CD14-positive monocyte (primary cell): ENCODE data around the gene THAP3. TPM values are rescaled to one million over a fixed set of nuclear protein-coding genes. Genes with fewer than 3 reads are reported as not detected.

Experiments
- DNase-seq, 3 donors: peaks; one replicate each; pipeline ENCODE4 v3.0.0-alpha.2; 2011 to 2022
- H2AFZ ChIP-seq: 2 replicates; pipeline ENCODE4 v1.6.0; 2012; ENCODE audit warnings: mild to moderate bottlenecking, low read depth, low read length, inconsistent platforms; ENCODE audit not compliant: insufficient read depth, poor library complexity, severe bottlenecking
- H3K27ac ChIP-seq, 2 donors: 1 replicate in 1 of 2; 2 replicates in 1 of 2; pipeline ENCODE4 v1.5.1; 2012 to 2013; ENCODE audit warnings: low read length in 2 of 2, control low read depth in 1 of 2, inconsistent platforms in 1 of 2, low read depth in 1 of 2, mild to moderate bottlenecking in 1 of 2
- H3K27me3 ChIP-seq, 2 donors: one replicate each; pipeline versions ENCODE4 v1.6.0 to v1.6.1; 2011 to 2013; ENCODE audit warnings: low read length in 2 of 2; ENCODE audit not compliant: control insufficient read depth in 2 of 2, insufficient read depth in 2 of 2
- H3K36me3 ChIP-seq, 2 donors: replicated peaks in 1 of 2; 1 replicate in 1 of 2; 2 replicates in 1 of 2; pipeline versions ENCODE4 v1.5.1 to v1.6.1; 2012 to 2013; ENCODE audit warnings: low read length in 2 of 2, control low read depth in 1 of 2, inconsistent platforms in 1 of 2, mild to moderate bottlenecking in 1 of 2; ENCODE audit not compliant: insufficient read depth in 2 of 2, control insufficient read depth in 1 of 2
- H3K4me1 ChIP-seq, 2 donors: 1 replicate in 1 of 2; 2 replicates in 1 of 2; pipeline versions ENCODE4 v1.5.1 to v1.6.1; 2012 to 2013; ENCODE audit warnings: low read length in 2 of 2, control low read depth in 1 of 2, inconsistent platforms in 1 of 2, mild to moderate bottlenecking in 1 of 2, moderate library complexity in 1 of 2; ENCODE audit not compliant: insufficient read depth in 2 of 2, control insufficient read depth in 1 of 2
- H3K4me2 ChIP-seq: replicated peaks from 2 replicates; pipeline ENCODE3; 2012; ENCODE audit warnings: low read length, moderate library complexity, mild to moderate bottlenecking; ENCODE audit not compliant: poor library complexity, severe bottlenecking; ENCODE audit errors: extremely low read depth
- H3K4me3 ChIP-seq, 3 experiments: fragments of 200-600 bp in 1 of 3; sonication (generic) in 1 of 3; replicated peaks in 1 of 3; 1 replicate in 2 of 3; 2 replicates in 1 of 3; pipeline ENCODE4 v1.5.1; 2011 to 2013; ENCODE audit warnings: low read length in 3 of 3, mild to moderate bottlenecking in 3 of 3, control low read depth in 2 of 3, low read depth in 2 of 3, inconsistent platforms in 1 of 3, moderate library complexity in 1 of 3
- H3K79me2 ChIP-seq: 2 replicates; pipeline ENCODE4 v1.6.0; 2012; ENCODE audit warnings: mild to moderate bottlenecking, control low read depth, inconsistent platforms, low read length, moderate library complexity; ENCODE audit not compliant: insufficient read depth
- H3K9ac ChIP-seq: 2 replicates; pipeline ENCODE4 v1.6.0; 2017; ENCODE audit warnings: low read length, mild to moderate bottlenecking; ENCODE audit not compliant: insufficient read depth, poor library complexity, severe bottlenecking
- H3K9me3 ChIP-seq, 2 donors: replicated peaks in 1 of 2; 1 replicate in 1 of 2; 2 replicates in 1 of 2; pipeline versions ENCODE4 v1.5.1 to v1.6.1; 2012 to 2013; ENCODE audit warnings: low read length in 2 of 2, control low read depth in 1 of 2; ENCODE audit not compliant: control insufficient read depth in 1 of 2, insufficient read depth in 1 of 2
- H4K20me1 ChIP-seq: 2 replicates; pipeline ENCODE4 v1.6.0; 2012; ENCODE audit warnings: mild to moderate bottlenecking, low read length, control low read depth, moderate library complexity; ENCODE audit not compliant: insufficient read depth
- H3K27ac Mint-ChIP-seq, 7 donors: one replicate each; pipeline ENCODE4 v1.8.0; 2020; ENCODE audit warnings: mild to moderate bottlenecking in 7 of 7, mixed read lengths in 7 of 7, moderate library complexity in 6 of 7, inconsistent platforms in 2 of 7
- H3K27me3 Mint-ChIP-seq, 3 donors: one replicate each; pipeline ENCODE4 v1.8.0; 2021 to 2022; ENCODE audit warnings: low read depth in 3 of 3, mild to moderate bottlenecking in 3 of 3, mixed read lengths in 3 of 3, moderate library complexity in 3 of 3, inconsistent platforms in 1 of 3
- H3K36me3 Mint-ChIP-seq, 2 donors: one replicate each; pipeline ENCODE4 v1.8.0; 2020; ENCODE audit warnings: mixed read lengths in 2 of 2, inconsistent platforms in 1 of 2, mild to moderate bottlenecking in 1 of 2
- H3K4me1 Mint-ChIP-seq: one replicate; pipeline ENCODE4 v1.8.0; 2020; ENCODE audit warnings: mild to moderate bottlenecking, mixed read lengths
- H3K4me3 Mint-ChIP-seq, 2 donors: one replicate each; pipeline ENCODE4 v1.8.0; 2020; ENCODE audit warnings: mild to moderate bottlenecking in 2 of 2, mixed read lengths in 2 of 2, moderate library complexity in 1 of 2
- H3K9me3 Mint-ChIP-seq, 7 donors: one replicate each; pipeline ENCODE4 v1.8.0; 2020 to 2022; ENCODE audit warnings: mixed read lengths in 7 of 7, mild to moderate bottlenecking in 6 of 7, moderate library complexity in 6 of 7, inconsistent platforms in 2 of 7
- WGBS: methylation state at CpG from one replicate; pipeline ENCODE4 v1.1.5; 2013; ENCODE audit warnings: missing lambda C conversion rate; ENCODE audit not compliant: insufficient coverage; 5-methylcytosine and 5-hydroxymethylcytosine counted together
- intact Hi-C, 2 donors: fragments of 100-400 bp; cut with micrococcal nuclease; formaldehyde crosslinking; loops; one replicate each; pipeline versions ENCODE4 v1.15.0 to v1.15.1; 2023
- polyA plus RNA-seq, 3 donors: library from polyadenylated mRNA; depleted of rRNA in 1 of 3; unstranded in 2 of 3; stranded (reverse) in 1 of 3; fragments of 300-500 nt in 2 of 3; fragments of >200 nt in 1 of 3; fragmentation: Illumina TruSeq in 2 of 3; gene quantifications; 1 replicate in 2 of 3; 2 replicates in 1 of 3; pipeline ENCODE4 v1.2.3, GENCODE V29; 2012 to 2021
- TF ChIP-seq, protein P1 (sequence below): fragments of 200-600 bp; IDR thresholded peaks from one replicate; pipeline ENCODE4 v1.8.0; 2022; ENCODE audit warnings: antibody characterized with exemption, mild to moderate bottlenecking

THAP3 gene
- polyA plus RNA-seq, 3 donors = 10.3 to 12.8 (median 10.3) TPM

- Histone ChIP-seq H3K79me2 (no peaks in the 10 kb centered on the region), H3K4me3 (no peak overlapping the region), H2AFZ (no peak overlapping the region), H4K20me1 (no peaks in the 10 kb centered on the region), H3K27me3 (no peaks in the 10 kb centered on the region), H3K9ac (no peak overlapping the region), H3K36me3 (peaks cover 42 to 67% of the 10 kb centered on the region in 2 donors), H3K4me2 (no peak overlapping the region), H3K9me3 (no peaks in the 10 kb centered on the region), H3K4me1 (no peaks in the 10 kb centered on the region), H3K27ac (no peak overlapping the region)
- Mint-ChIP-seq H3K4me3 (no peak overlapping the region), H3K27me3 (no peaks in the 10 kb centered on the region), H3K4me1 (no peaks in the 10 kb centered on the region), H3K36me3 (peaks cover 53 to 80% of the 10 kb centered on the region in 2 donors), H3K9me3 (no peaks in the 10 kb centered on the region), H3K27ac (no peak overlapping the region)
- TF ChIP-seq, protein P1, sequence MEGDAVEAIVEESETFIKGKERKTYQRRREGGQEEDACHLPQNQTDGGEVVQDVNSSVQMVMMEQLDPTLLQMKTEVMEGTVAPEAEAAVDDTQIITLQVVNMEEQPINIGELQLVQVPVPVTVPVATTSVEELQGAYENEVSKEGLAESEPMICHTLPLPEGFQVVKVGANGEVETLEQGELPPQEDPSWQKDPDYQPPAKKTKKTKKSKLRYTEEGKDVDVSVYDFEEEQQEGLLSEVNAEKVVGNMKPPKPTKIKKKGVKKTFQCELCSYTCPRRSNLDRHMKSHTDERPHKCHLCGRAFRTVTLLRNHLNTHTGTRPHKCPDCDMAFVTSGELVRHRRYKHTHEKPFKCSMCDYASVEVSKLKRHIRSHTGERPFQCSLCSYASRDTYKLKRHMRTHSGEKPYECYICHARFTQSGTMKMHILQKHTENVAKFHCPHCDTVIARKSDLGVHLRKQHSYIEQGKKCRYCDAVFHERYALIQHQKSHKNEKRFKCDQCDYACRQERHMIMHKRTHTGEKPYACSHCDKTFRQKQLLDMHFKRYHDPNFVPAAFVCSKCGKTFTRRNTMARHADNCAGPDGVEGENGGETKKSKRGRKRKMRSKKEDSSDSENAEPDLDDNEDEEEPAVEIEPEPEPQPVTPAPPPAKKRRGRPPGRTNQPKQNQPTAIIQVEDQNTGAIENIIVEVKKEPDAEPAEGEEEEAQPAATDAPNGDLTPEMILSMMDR = no peak
- intact Hi-C loops = no loop called here
- 100% methylated on average over 2 of the region's 5 CpGs for WGBS
- DNase-seq = no peak
Measured at GRCh38 chr1:6673816-6674398, 49.2 kb downstream of the THAP3 start.

DNA sequence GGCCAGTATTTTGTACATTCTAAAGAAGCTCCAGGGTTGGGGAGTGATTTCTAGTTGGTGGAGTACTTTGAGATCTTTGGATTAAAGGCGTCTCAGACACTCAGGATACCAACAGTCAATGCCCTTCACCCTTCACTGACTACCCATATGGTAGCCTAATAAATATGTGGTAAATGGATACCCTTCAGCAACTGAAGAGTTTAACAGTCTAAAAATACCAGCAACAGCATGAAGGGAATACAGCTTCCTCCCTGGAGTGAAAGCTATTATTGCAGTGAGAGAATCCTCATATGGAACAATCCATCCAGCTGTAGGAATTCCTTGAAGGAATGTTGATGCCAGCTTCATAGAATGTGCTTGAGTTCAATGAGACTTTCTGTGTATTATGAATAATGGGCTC, 50.1 kb downstream of the THAP3 start:
- Mint-ChIP-seq H3K9me3 (no peaks in the 10 kb centered on the region), H3K4me1 (no peaks in the 10 kb centered on the region), H3K27ac (no peak overlapping the region), H3K36me3 (peaks cover 59 to 88% of the 10 kb centered on the region in 2 donors), H3K4me3 (no peak overlapping the region), H3K27me3 (no peaks in the 10 kb centered on the region)
- Histone ChIP-seq H3K36me3 (peaks cover 51 to 75% of the 10 kb centered on the region in 2 donors), H3K27me3 (no peaks in the 10 kb centered on the region), H3K4me3 (no peak overlapping the region), H4K20me1 (no peaks in the 10 kb centered on the region), H3K9me3 (no peaks in the 10 kb centered on the region), H3K79me2 (no peaks in the 10 kb centered on the region), H3K4me2 (no peak overlapping the region), H3K27ac (no peak overlapping the region), H3K4me1 (no peaks in the 10 kb centered on the region), H3K9ac (no peak overlapping the region), H2AFZ (no peak overlapping the region)
- no CpG with 5 or more reads among the region's 1 CpG for WGBS
- DNase-seq = no peak
- TF ChIP-seq, protein P1 = no peak
- intact Hi-C loops = no loop called here
